GM19452 (cell line): Measurements from ENCODE around the gene ASMTL.
"Not testable (repeated sequence)": the region's sequence is repeated elsewhere in the genome, so short reads cannot be mapped to it uniquely, and the experiment has no call there.

Experiments
- ATAC-seq: cut with Tn5 transposase; IDR thresholded peaks from one replicate; pipeline ENCODE4 v1.9.1; 2021; ENCODE audit not compliant: unreplicated experiment

The ASMTL gene

GRCh38 chrX:1416327-1416784, 36.4 kb downstream of the ASMTL start:
- no peak for ATAC-seq

GRCh38 chrX:1412551-1413161, 40.1 kb downstream of the ASMTL start:
- ATAC-seq = no peak

GRCh38 chrX:1411326-1411725, 41.4 kb downstream of the ASMTL start:
- ATAC-seq = no peak

- ATAC-seq = no peak
Measured at GRCh38 chrX:1407035-1407434, 45.7 kb downstream of the ASMTL start.

- not testable (repeated sequence) for ATAC-seq
Measured at GRCh38 chrX:1405769-1406168, 46.9 kb downstream of the ASMTL start.

- not testable (repeated sequence) for ATAC-seq
Measured at GRCh38 chrX:1403867-1404266, 48.8 kb downstream of the ASMTL start.

- no peak for ATAC-seq
Measured at GRCh38 chrX:1403228-1403627, 49.5 kb downstream of the ASMTL start.

GRCh38 chrX:1401611-1402430, 50.9 kb downstream of the ASMTL start:
- ATAC-seq = no peak

GRCh38 chrX:1400742-1401471, 51.8 kb downstream of the ASMTL start:
- ATAC-seq = no peak

GRCh38 chrX:1400049-1400448, 52.7 kb downstream of the ASMTL start:
- no peak for ATAC-seq

- ATAC-seq = no peak
Measured at GRCh38 chrX:1398431-1399340, 54.0 kb downstream of the ASMTL start.

GRCh38 chrX:1397441-1398270, 55.1 kb downstream of the ASMTL start:
- no peak for ATAC-seq

GRCh38 chrX:1397001-1397400, 55.7 kb downstream of the ASMTL start:
- ATAC-seq = no peak

GRCh38 chrX:1395646-1396216, 57.0 kb downstream of the ASMTL start:
- ATAC-seq = no peak

GRCh38 chrX:1394731-1395501, 57.8 kb downstream of the ASMTL start:
- no peak for ATAC-seq

- ATAC-seq = no peak
Measured at GRCh38 chrX:1393871-1394615, 58.7 kb downstream of the ASMTL start.

GRCh38 chrX:1392376-1393068, 60.2 kb downstream of the ASMTL start:
- ATAC-seq = peak; percentile 23
